ENCODE results near the gene ANKRD11.
"Not testable (repeated sequence)": the region's sequence is repeated elsewhere in the genome, so short reads cannot be mapped to it uniquely, and the experiment has no call there.

ANKRD11 gene

DNA sequence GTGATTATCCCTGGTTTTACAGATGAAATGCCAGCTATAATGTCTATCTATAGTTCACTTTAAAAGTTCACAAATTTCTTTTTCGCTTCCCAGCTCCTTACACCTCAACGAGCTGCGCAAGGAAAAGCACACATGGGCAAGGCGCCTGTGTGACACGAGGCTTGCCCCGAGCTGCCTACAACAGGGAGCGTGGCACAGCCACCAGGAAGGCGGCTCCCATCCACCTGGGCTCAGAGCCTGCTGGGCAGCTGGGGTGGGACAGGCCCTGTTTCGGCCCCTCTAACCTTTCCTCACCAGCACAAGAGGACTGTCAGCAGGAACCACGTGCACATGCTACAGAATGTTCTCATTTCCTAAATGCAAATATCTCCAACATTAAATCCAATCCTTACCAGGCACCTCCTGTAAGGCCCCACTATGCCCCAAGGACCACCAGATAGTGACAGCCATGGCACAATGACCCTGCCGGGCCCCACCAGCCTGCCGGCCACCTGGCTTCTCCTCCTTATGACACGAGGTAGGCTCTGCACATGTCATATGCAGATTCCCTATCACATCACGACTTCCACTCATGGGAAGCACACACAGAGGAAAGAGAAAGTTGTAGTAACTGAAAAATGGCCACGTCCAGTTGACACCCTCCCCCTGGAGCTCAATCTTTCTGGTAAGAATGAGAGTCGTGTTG, 180.8 kb downstream of the ANKRD11 start:
- H2AK5ac ChIP-seq (ENCODE audit: low read length): no peak overlapping the region
- DNase-seq: no peak
- H3K18ac ChIP-seq (ENCODE audit: low read length): no peak overlapping the region
- no peak overlapping the region for H3K56ac ChIP-seq (ENCODE audit: low read length)
- peaks cover 34% of the 10 kb centered on the region for H3K79me1 ChIP-seq (ENCODE audit: low read length)
- H3K23ac ChIP-seq (ENCODE audit: low read length): no peak overlapping the region
- no peak overlapping the region for H3K4ac ChIP-seq (ENCODE audit: low read depth, low read length)
- no peak overlapping the region for H2BK120ac ChIP-seq (ENCODE audit: low read depth, low read length)
- no peak overlapping the region for H2BK15ac ChIP-seq (replicated peaks; ENCODE audit: low read depth)
- peaks cover 1% of the 10 kb centered on the region for H3K36me3 ChIP-seq (ENCODE audit: control insufficient read depth, insufficient read depth, low read length)
- H3K9ac ChIP-seq (ENCODE audit: low read length): no peak overlapping the region
- H3K79me2 ChIP-seq (ENCODE audit: control insufficient read depth, insufficient read depth, low read length): peaks cover 69% of the 10 kb centered on the region
- no peaks in the 10 kb centered on the region for H3K27me3 ChIP-seq (ENCODE audit: insufficient read depth, low read length, poor library complexity)
- no peak overlapping the region for H2BK5ac ChIP-seq (ENCODE audit: low read length)
- no peak overlapping the region for H3K27ac ChIP-seq (ENCODE audit: low read depth, low read length)
- no peak overlapping the region for H4K5ac ChIP-seq (ENCODE audit: low read length)
- no CpG with 5 or more reads among the region's 16 CpGs for WGBS (ENCODE audit: extremely low coverage, insufficient coverage, low lambda C conversion rate)
- no peak overlapping the region for H3K4me3 ChIP-seq (ENCODE audit: low read length)
- no peaks in the 10 kb centered on the region for H3K4me1 ChIP-seq (ENCODE audit: control insufficient read depth, low read depth, low read length)
- H4K8ac ChIP-seq (ENCODE audit: low read depth, low read length): no peak overlapping the region
- no peak overlapping the region for H3K4me2 ChIP-seq (ENCODE audit: low read length)

DNA sequence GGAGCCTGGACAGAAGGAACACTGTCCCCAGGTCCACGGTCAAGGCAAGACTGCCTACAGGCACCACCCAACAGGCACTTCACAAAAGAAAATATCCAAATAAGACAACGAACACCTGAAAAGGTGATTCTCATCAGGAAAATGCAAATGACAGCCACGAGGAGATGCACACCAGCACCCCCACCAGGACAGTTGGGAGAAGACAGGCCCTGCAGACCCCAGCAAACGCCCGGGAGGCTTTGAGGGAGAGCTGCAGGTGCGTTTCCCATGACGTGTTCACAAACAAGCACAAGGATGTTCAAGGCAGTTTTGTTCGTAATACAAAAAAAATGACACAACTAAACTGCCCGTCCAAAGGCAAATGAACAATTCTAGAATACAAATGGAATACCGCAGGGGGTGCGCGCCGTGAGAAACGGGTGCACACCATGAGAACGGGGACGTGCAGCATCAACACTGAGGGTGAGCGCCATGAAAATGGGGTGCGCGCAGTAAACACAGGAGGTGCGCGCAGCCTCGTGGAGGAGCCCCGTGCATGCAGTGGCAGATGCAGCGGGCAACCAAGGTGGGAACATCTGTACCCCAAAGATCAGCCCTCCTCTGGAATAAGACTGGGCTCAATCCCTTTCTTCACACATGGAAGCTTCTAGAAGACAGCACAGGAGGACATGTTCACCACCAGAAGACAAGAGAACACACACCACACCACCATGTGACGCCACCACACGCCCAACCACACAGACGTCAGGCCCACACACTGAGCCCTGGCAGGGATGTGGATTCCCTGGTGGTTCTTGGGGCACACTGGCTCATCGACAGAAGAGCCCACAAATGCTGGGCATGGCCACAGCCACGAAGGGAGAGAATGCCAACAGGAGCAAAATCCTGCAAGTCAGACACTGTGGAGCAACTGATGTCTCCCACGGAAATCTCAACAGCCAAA, 181.7 kb downstream of the ANKRD11 start:
- Histone ChIP-seq H2BK15ac (replicated peaks; ENCODE audit: low read depth) (no peak overlapping the region), H3K79me2 (ENCODE audit: control insufficient read depth, insufficient read depth, low read length) (peaks cover 70% of the 10 kb centered on the region), H4K8ac (ENCODE audit: low read depth, low read length) (no peak overlapping the region), H3K23ac (ENCODE audit: low read length) (no peak overlapping the region), H3K4me3 (ENCODE audit: low read length) (no peak overlapping the region), H3K9ac (ENCODE audit: low read length) (no peak overlapping the region), H3K4me1 (ENCODE audit: control insufficient read depth, low read depth, low read length) (no peaks in the 10 kb centered on the region), H3K79me1 (ENCODE audit: low read length) (peaks cover 35% of the 10 kb centered on the region), H2BK120ac (ENCODE audit: low read depth, low read length) (no peak overlapping the region), H3K4ac (ENCODE audit: low read depth, low read length) (no peak overlapping the region), H4K5ac (ENCODE audit: low read length) (no peak overlapping the region), H3K27me3 (ENCODE audit: insufficient read depth, low read length, poor library complexity) (no peaks in the 10 kb centered on the region), H3K4me2 (ENCODE audit: low read length) (no peak overlapping the region), H3K18ac (ENCODE audit: low read length) (no peak overlapping the region), H3K36me3 (ENCODE audit: control insufficient read depth, insufficient read depth, low read length) (peaks cover 3% of the 10 kb centered on the region), H3K56ac (ENCODE audit: low read length) (no peak overlapping the region), H3K27ac (ENCODE audit: low read depth, low read length) (no peak overlapping the region), H2AK5ac (ENCODE audit: low read length) (no peak overlapping the region), H2BK5ac (ENCODE audit: low read length) (no peak overlapping the region)
- WGBS (ENCODE audit: extremely low coverage, insufficient coverage, low lambda C conversion rate): no CpG with 5 or more reads among the region's 30 CpGs
- peak; percentile 54 for DNase-seq

DNA sequence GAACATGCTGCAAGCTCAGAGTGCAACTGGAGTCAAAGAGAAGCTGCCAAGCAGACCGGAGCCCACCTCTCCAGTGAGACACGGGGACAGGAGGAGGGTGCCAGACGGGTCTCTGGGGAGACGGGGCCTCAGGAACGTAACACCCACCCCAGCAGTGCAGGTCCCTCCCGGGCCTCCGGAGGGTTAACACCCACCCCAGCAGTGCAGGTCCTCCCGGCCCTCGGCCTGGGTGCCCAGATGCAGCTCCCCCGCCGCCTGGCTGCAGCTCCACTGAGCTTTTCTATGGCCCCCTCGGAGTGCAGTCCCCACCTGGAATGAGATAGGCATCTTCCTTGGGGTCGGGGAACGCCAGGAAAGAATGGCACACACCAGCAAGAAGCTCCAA, 182.9 kb downstream of the ANKRD11 start:
- no peak overlapping the region for H3K4me3 ChIP-seq (ENCODE audit: low read length)
- DNase-seq: no peak
- H3K56ac ChIP-seq (ENCODE audit: low read length): no peak overlapping the region
- no peak overlapping the region for H3K4ac ChIP-seq (ENCODE audit: low read depth, low read length)
- H3K23ac ChIP-seq (ENCODE audit: low read length): no peak overlapping the region
- WGBS (ENCODE audit: extremely low coverage, insufficient coverage, low lambda C conversion rate): no CpG with 5 or more reads among the region's 14 CpGs
- H3K9ac ChIP-seq (ENCODE audit: low read length): no peak overlapping the region
- peaks cover 11% of the 10 kb centered on the region for H3K36me3 ChIP-seq (ENCODE audit: control insufficient read depth, insufficient read depth, low read length)
- no peak overlapping the region for H2BK5ac ChIP-seq (ENCODE audit: low read length)
- peaks cover 68% of the 10 kb centered on the region for H3K79me2 ChIP-seq (ENCODE audit: control insufficient read depth, insufficient read depth, low read length)
- H2AK5ac ChIP-seq (ENCODE audit: low read length): no peak overlapping the region
- H2BK15ac ChIP-seq (replicated peaks; ENCODE audit: low read depth): no peak overlapping the region
- no peaks in the 10 kb centered on the region for H3K27me3 ChIP-seq (ENCODE audit: insufficient read depth, low read length, poor library complexity)
- no peak overlapping the region for H3K27ac ChIP-seq (ENCODE audit: low read depth, low read length)
- no peak overlapping the region for H4K5ac ChIP-seq (ENCODE audit: low read length)
- H2BK120ac ChIP-seq (ENCODE audit: low read depth, low read length): no peak overlapping the region
- H3K4me2 ChIP-seq (ENCODE audit: low read length): no peak overlapping the region
- peaks cover 35% of the 10 kb centered on the region for H3K79me1 ChIP-seq (ENCODE audit: low read length)
- H3K4me1 ChIP-seq (ENCODE audit: control insufficient read depth, low read depth, low read length): no peaks in the 10 kb centered on the region
- no peak overlapping the region for H4K8ac ChIP-seq (ENCODE audit: low read depth, low read length)
- H3K18ac ChIP-seq (ENCODE audit: low read length): no peak overlapping the region

DNA sequence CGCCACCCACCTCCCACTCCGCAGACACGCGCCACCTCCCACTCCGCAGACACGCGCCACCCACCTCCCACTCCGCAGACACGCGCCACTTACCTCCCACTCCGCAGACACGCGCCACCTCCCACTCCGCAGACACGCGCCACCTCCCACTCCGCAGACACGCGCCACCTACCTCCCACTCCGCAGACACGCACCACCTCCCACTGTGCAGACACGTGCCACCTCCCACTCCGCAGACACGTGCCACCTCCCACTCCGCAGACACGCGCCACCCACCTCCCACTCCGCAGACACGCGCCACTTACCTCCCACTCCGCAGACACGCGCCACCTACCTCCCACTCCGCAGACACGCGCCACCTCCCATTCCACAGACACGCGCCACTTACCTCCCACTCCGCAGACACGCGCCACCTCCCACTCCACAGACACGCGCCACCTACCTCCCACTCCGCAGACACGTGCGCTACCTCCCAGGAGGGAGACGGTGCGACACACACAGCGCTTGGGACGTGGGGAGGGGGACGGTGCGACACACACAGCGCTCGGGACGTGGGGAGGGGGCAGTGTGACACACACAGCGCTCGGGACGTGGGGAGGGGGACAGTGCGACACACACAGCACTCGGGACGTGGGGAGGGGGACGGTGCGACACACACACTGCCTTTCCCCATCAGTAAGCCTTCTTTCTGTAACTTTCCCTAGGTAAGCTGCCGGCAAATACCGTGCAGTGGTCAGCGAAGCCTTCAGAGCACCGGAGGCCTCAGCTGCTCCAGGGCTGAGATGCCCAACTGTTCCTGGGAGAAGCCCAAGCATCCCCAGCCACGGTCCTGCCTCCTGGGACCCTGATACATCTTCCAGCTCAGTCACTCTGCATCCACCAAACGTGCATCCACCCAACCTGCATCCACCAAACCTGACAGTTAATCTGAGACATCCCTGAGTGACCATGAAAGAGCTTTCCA, 183.6 kb downstream of the ANKRD11 start:
- Histone ChIP-seq H3K79me2 (ENCODE audit: control insufficient read depth, insufficient read depth, low read length) (peaks cover 65% of the 10 kb centered on the region), H3K36me3 (ENCODE audit: control insufficient read depth, insufficient read depth, low read length) (peaks cover 11% of the 10 kb centered on the region), H3K79me1 (ENCODE audit: low read length) (peaks cover 34% of the 10 kb centered on the region)
- not testable (repeated sequence) for H2BK120ac ChIP-seq (ENCODE audit: low read depth, low read length); H3K56ac ChIP-seq (ENCODE audit: low read length); H3K27ac ChIP-seq (ENCODE audit: low read depth, low read length); H3K9ac ChIP-seq (ENCODE audit: low read length); H3K4ac ChIP-seq (ENCODE audit: low read depth, low read length); H3K4me1 ChIP-seq (ENCODE audit: control insufficient read depth, low read depth, low read length); H2BK5ac ChIP-seq (ENCODE audit: low read length); H4K8ac ChIP-seq (ENCODE audit: low read depth, low read length); H2AK5ac ChIP-seq (ENCODE audit: low read length); H3K27me3 ChIP-seq (ENCODE audit: insufficient read depth, low read length, poor library complexity); H3K18ac ChIP-seq (ENCODE audit: low read length); DNase-seq; H3K4me2 ChIP-seq (ENCODE audit: low read length); H4K5ac ChIP-seq (ENCODE audit: low read length); H2BK15ac ChIP-seq (replicated peaks; ENCODE audit: low read depth); H3K4me3 ChIP-seq (ENCODE audit: low read length); H3K23ac ChIP-seq (ENCODE audit: low read length)
- no CpG with 5 or more reads among the region's 69 CpGs for WGBS (ENCODE audit: extremely low coverage, insufficient coverage, low lambda C conversion rate)

DNA sequence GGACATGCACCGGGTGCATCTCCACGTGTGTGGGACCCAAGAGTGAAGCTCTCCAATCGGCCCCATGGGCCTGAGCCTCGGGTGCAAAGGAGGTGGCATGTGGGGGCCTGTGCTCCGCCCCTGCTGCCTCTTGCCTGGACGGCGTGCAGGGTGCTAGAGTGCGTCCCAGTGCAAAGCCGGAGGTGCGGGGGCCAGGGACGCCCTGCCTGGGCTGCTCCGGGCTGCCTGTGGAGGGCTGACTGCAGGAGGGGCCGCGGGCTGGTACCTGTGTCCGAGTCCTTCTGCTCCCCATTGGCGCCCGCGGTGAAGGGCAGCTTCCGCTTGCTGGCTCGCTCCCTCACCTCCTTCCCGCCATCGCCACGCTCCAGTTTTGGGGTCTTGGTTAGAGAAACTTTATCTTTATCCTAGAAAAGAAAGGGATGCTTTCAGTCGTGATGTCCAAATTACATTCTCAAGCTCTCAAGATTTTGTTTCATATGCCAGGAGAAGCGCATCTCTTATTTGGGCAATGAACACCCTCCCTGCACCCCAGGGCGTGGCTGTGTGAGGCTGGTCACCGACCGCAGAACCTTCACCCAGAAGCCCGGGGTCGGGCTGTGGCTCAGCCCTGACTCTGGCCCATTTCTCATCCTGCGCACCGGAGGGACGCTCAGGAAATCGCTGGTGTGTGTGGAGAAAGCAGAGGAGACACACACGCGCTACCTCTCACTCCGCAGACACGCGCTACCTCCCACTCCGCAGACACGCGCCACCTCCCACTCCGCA, 185.2 kb downstream of the ANKRD11 start:
- no peak overlapping the region for H3K56ac ChIP-seq (ENCODE audit: low read length)
- no peak overlapping the region for H4K8ac ChIP-seq (ENCODE audit: low read depth, low read length)
- H3K27ac ChIP-seq (ENCODE audit: low read depth, low read length): no peak overlapping the region
- H3K4me3 ChIP-seq (ENCODE audit: low read length): no peak overlapping the region
- no peak overlapping the region for H2BK5ac ChIP-seq (ENCODE audit: low read length)
- H4K5ac ChIP-seq (ENCODE audit: low read length): no peak overlapping the region
- peaks cover 70% of the 10 kb centered on the region for H3K79me2 ChIP-seq (ENCODE audit: control insufficient read depth, insufficient read depth, low read length)
- H2BK120ac ChIP-seq (ENCODE audit: low read depth, low read length): no peak overlapping the region
- no peak overlapping the region for H3K18ac ChIP-seq (ENCODE audit: low read length)
- H2BK15ac ChIP-seq (replicated peaks; ENCODE audit: low read depth): no peak overlapping the region
- no peak overlapping the region for H3K23ac ChIP-seq (ENCODE audit: low read length)
- no peaks in the 10 kb centered on the region for H3K27me3 ChIP-seq (ENCODE audit: insufficient read depth, low read length, poor library complexity)
- H2AK5ac ChIP-seq (ENCODE audit: low read length): no peak overlapping the region
- H3K79me1 ChIP-seq (ENCODE audit: low read length): peaks cover 34% of the 10 kb centered on the region
- no peaks in the 10 kb centered on the region for H3K4me1 ChIP-seq (ENCODE audit: control insufficient read depth, low read depth, low read length)
- no peak overlapping the region for H3K9ac ChIP-seq (ENCODE audit: low read length)
- no peak for DNase-seq
- no CpG with 5 or more reads among the region's 43 CpGs for WGBS (ENCODE audit: extremely low coverage, insufficient coverage, low lambda C conversion rate)
- H3K36me3 ChIP-seq (ENCODE audit: control insufficient read depth, insufficient read depth, low read length): peaks cover 11% of the 10 kb centered on the region
- no peak overlapping the region for H3K4me2 ChIP-seq (ENCODE audit: low read length)
- no peak overlapping the region for H3K4ac ChIP-seq (ENCODE audit: low read depth, low read length)
